ENCODE data around the gene TRAPPC6A. TPM values are rescaled to one million over a fixed set of nuclear protein-coding genes. Genes with fewer than 3 reads are reported as not detected.

TRAPPC6A gene
- total and polyA plus RNA-seq, 2 donors (not counting 1 experiment from before 2014, with no cell fraction given), result 40.3 to 79.0 TPM

DNA sequence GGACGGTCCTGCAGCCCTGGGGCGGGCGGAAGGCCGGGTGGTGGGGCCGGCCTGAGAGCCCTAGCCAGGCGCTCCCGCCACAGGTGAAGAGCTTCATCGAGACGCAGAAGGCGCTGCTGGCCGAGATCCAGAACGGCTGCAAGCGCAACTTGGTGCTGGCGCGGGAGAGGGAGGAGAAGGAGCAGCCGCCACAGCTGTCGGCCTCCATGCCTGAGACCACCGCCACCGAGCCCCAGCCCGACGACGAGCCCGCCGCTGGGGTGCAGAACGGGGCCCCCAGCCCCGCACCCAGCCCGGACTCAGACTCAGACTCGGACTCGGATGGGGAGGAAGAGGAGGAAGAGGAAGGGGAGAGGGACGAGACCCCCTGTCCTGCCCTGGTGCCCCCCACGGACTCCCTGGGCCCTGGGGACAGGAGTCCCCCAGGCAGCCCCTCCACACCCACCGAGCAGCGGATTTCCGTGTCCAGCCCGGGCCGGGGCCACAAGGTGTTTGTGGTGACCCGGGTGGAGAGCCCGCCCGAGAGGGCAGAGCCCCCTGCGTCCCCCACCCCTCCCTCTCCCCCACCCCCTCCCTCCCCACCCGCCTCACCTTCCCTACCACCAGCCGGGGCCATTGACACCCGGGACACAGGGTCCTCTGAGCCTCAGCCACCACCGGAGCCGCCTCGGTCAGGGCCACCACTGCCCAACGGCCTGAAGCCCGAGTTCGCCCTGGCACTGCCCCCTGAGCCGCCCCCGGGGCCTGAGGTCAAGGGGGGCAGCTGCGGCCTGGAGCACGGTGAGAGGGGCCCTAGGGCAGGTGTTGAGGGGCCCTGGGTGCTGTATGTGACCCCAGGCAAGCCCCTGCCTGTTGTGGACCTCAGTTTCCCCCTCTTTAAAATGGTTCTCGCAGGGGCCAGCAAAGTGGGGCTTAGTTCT, 32.5 kb downstream of the TRAPPC6A start:
- Histone ChIP-seq H3K27me3 (replicated peaks in 1 of 4; ENCODE audit: control extremely low read depth in 1 of 4, control insufficient read depth in 3 of 4, insufficient read depth in 4 of 4, low read length in 3 of 4) (no peaks in the 10 kb centered on the region), H3K9me3 (ENCODE audit: control extremely low read depth in 1 of 3, control insufficient read depth in 2 of 3, insufficient read depth in 1 of 3, low read length in 2 of 3) (no peaks in the 10 kb centered on the region), H2AFZ (ENCODE audit: insufficient read depth, low read depth, low read length, poor library complexity, severe bottlenecking) (no peak overlapping the region), H3K27ac (ENCODE audit: low read length in 2 of 2) (no peak overlapping the region), H4K20me1 (ENCODE audit: control insufficient read depth, insufficient read depth, low read length, poor library complexity, severe bottlenecking) (no peaks in the 10 kb centered on the region), H3K36me3 (replicated peaks in 1 of 2; ENCODE audit: control extremely low read depth in 1 of 2, control insufficient read depth in 1 of 2, extremely low read depth in 1 of 2, insufficient read depth in 2 of 2, low read length in 1 of 2) (peaks cover 0 to 21% of the 10 kb centered on the region in 2 experiments), H3K79me2 (ENCODE audit: control insufficient read depth, insufficient read depth, low read length) (peaks cover 4% of the 10 kb centered on the region), H3K9ac (ENCODE audit: low read length) (no peak overlapping the region), H3K4me2 (replicated peaks; ENCODE audit: low read depth, low read length, poor library complexity, severe bottlenecking) (no peak overlapping the region), H3K4me1 (ENCODE audit: control insufficient read depth in 2 of 2, insufficient read depth in 2 of 2, low read length in 2 of 2) (no peaks in the 10 kb centered on the region), H3K4me3 (ENCODE audit: control extremely low read depth in 1 of 5, extremely low read depth in 1 of 5, insufficient read depth in 1 of 5, low read depth in 2 of 5, low read length in 4 of 5) (no peak overlapping the region)
- TF ChIP-seq, protein P1, sequence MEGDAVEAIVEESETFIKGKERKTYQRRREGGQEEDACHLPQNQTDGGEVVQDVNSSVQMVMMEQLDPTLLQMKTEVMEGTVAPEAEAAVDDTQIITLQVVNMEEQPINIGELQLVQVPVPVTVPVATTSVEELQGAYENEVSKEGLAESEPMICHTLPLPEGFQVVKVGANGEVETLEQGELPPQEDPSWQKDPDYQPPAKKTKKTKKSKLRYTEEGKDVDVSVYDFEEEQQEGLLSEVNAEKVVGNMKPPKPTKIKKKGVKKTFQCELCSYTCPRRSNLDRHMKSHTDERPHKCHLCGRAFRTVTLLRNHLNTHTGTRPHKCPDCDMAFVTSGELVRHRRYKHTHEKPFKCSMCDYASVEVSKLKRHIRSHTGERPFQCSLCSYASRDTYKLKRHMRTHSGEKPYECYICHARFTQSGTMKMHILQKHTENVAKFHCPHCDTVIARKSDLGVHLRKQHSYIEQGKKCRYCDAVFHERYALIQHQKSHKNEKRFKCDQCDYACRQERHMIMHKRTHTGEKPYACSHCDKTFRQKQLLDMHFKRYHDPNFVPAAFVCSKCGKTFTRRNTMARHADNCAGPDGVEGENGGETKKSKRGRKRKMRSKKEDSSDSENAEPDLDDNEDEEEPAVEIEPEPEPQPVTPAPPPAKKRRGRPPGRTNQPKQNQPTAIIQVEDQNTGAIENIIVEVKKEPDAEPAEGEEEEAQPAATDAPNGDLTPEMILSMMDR (IDR thresholded peaks at IDR 0.05), result no peak
- TF ChIP-seq EZH2 (IDR thresholded peaks at IDR 0.05; ENCODE audit: borderline replicate concordance, insufficient read depth, low read depth, low read length, poor library complexity, severe bottlenecking), result no peak
- ChIA-PET POLR2A (no interaction called here), CTCF (no interaction called here)
- intact Hi-C loops (cut with micrococcal nuclease), result no loop called here
- Mint-ChIP-seq H3K9me3 (ENCODE audit: insufficient read depth) (no peaks in the 10 kb centered on the region), H3K27me3 (no peaks in the 10 kb centered on the region), H3K4me1 (no peaks in the 10 kb centered on the region), H3K27ac (no peak overlapping the region), H3K4me3 (no peak overlapping the region)
- DNase-seq (no peak), ATAC-seq (ENCODE audit: low read depth) (no peak)
- WGBS (ENCODE audit: insufficient coverage), result 99% methylated on average over 36 of the region's 54 CpGs
